ENCODE measurements around the gene BABAM2.
"Not testable (repeated sequence)": the region's sequence is repeated elsewhere in the genome, so short reads cannot be mapped to it uniquely, and the experiment has no call there.

The BABAM2 gene

GRCh38 chr2:28327581-28327955 is 437.0 kb downstream of the BABAM2 start:
- Histone ChIP-seq H3K36me3 (ENCODE audit: control insufficient read depth in 1 of 2, insufficient read depth in 2 of 2, low read length in 2 of 2) (no peaks in the 10 kb centered on the region), H3K27ac (ENCODE audit: low read length) (no peak overlapping the region), H3K4me3 (ENCODE audit: low read depth in 1 of 2, low read length in 2 of 2) (no peak overlapping the region), H3K9me3 (ENCODE audit: control insufficient read depth in 1 of 2, low read length in 2 of 2) (no peaks in the 10 kb centered on the region), H3K27me3 (ENCODE audit: low read depth, low read length) (no peaks in the 10 kb centered on the region), H3K4me1 (ENCODE audit: control insufficient read depth in 1 of 2, insufficient read depth in 2 of 2, low read length in 2 of 2) (peaks cover 0 to 21% of the 10 kb centered on the region in 2 donors)

DNA sequence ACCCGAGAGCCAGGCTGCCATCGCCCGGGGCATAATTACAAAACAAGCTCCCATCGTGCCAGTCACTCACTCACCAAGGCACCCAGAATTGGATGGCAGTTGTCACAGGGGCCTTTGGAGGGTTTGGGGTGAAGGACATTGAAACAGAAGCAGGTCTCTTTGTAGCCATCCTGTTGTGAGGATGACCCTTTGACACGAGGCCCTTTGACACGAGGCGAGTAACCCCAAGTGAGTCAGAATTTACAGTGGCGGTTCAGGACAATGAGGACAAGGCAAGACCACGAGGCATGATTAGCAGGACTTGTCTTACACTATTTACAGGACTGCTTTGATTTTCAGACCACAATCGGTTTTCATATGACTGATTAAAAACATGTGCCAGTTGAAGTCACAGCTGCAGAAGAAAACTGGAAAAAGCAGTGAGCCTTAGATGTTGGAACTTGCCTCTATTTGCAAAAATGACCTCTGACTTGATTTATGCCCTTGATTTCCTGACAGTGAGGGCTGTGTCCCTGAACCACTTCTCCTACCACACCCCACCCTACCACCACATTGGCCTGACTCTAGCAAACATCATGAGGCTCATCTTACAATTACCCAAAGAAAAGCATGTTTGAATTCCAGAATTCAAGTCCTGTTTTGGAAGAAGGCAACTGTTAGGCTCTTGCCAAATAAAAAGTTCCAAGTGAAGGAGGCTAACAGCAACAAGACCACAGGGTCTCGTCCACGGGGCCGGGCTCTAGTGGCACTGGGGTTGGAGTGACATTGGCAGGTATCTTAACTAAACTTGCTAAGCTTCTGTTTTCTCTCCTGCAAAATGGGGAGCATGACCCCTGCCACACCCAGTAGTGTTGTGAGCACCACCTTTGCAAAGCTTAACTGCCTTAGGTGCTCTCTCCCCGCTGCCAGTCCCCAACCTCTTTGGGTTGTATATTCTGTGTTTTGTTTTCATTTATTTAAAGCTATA is 437.7 kb downstream of the BABAM2 start:
- Histone ChIP-seq H3K27ac (ENCODE audit: low read length) (no peak overlapping the region), H3K27me3 (ENCODE audit: low read depth, low read length) (no peaks in the 10 kb centered on the region), H3K4me1 (ENCODE audit: control insufficient read depth in 1 of 2, insufficient read depth in 2 of 2, low read length in 2 of 2) (peaks cover 0 to 21% of the 10 kb centered on the region in 2 donors), H3K9me3 (ENCODE audit: control insufficient read depth in 1 of 2, low read length in 2 of 2) (no peaks in the 10 kb centered on the region), H3K4me3 (ENCODE audit: low read depth in 1 of 2, low read length in 2 of 2) (no peak overlapping the region), H3K36me3 (ENCODE audit: control insufficient read depth in 1 of 2, insufficient read depth in 2 of 2, low read length in 2 of 2) (no peaks in the 10 kb centered on the region)

DNA sequence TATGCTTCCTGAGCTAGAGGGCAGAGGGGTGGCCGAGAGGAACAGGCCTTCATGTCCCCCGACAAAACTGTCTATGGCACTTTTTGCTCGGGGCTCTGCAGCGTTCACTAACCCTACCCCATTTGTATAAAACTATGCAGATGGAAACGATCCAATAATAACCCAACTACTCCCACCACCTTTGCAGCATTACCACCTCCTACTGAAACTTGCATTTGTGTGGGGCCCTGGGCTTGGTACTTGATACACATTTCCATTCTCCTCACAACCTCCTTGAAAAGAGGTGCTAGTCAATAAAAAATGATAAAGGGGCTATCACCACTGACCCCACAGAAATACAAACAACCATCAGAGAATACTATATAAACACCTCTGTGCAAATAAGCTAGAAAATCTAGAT is 438.7 kb downstream of the BABAM2 start:
- H3K9me3 ChIP-seq (ENCODE audit: control insufficient read depth in 1 of 2, low read length in 2 of 2), result no peaks in the 10 kb centered on the region
- no peak overlapping the region for H3K27ac ChIP-seq (ENCODE audit: low read length)
- H3K36me3 ChIP-seq (ENCODE audit: control insufficient read depth in 1 of 2, insufficient read depth in 2 of 2, low read length in 2 of 2), result no peaks in the 10 kb centered on the region
- no peak overlapping the region for H3K4me3 ChIP-seq (ENCODE audit: low read depth in 1 of 2, low read length in 2 of 2)
- no peaks in the 10 kb centered on the region for H3K27me3 ChIP-seq (ENCODE audit: low read depth, low read length)
- H3K4me1 ChIP-seq (ENCODE audit: control insufficient read depth in 1 of 2, insufficient read depth in 2 of 2, low read length in 2 of 2), result peaks cover 0 to 21% of the 10 kb centered on the region in 2 donors

GRCh38 chr2:28330722-28331121 is 440.2 kb downstream of the BABAM2 start:
- not testable (repeated sequence) for H3K36me3 ChIP-seq (ENCODE audit: control insufficient read depth in 1 of 2, insufficient read depth in 2 of 2, low read length in 2 of 2); H3K9me3 ChIP-seq (ENCODE audit: control insufficient read depth in 1 of 2, low read length in 2 of 2); H3K4me3 ChIP-seq (ENCODE audit: low read depth in 1 of 2, low read length in 2 of 2); H3K27ac ChIP-seq (ENCODE audit: low read length); H3K27me3 ChIP-seq (ENCODE audit: low read depth, low read length)
- peaks cover 0 to 21% of the 10 kb centered on the region in 2 donors for H3K4me1 ChIP-seq (ENCODE audit: control insufficient read depth in 1 of 2, insufficient read depth in 2 of 2, low read length in 2 of 2)

DNA sequence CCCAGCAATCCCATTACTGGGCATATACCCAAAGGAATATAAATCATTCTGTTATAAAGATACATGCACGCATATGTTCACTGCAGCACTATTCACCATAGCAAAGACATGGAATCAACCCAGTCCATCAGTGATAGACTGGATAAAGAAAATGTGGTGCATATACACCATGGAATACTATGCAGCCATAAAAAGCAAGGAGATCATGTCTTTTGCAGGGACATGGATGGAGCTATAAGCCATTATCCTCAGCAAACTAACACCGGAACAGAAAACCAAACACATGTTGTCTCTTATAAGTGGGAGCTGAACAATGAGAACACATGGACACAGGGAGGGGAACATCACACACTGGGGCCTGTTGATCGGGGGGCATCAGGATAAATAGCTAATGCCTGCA is 441.3 kb downstream of the BABAM2 start:
- not testable (repeated sequence) for H3K27me3 ChIP-seq (ENCODE audit: low read depth, low read length); H3K36me3 ChIP-seq (ENCODE audit: control insufficient read depth in 1 of 2, insufficient read depth in 2 of 2, low read length in 2 of 2); H3K4me3 ChIP-seq (ENCODE audit: low read depth in 1 of 2, low read length in 2 of 2); H3K9me3 ChIP-seq (ENCODE audit: control insufficient read depth in 1 of 2, low read length in 2 of 2); H3K27ac ChIP-seq (ENCODE audit: low read length)
- H3K4me1 ChIP-seq (ENCODE audit: control insufficient read depth in 1 of 2, insufficient read depth in 2 of 2, low read length in 2 of 2), result peaks cover 0 to 10% of the 10 kb centered on the region in 2 donors

DNA sequence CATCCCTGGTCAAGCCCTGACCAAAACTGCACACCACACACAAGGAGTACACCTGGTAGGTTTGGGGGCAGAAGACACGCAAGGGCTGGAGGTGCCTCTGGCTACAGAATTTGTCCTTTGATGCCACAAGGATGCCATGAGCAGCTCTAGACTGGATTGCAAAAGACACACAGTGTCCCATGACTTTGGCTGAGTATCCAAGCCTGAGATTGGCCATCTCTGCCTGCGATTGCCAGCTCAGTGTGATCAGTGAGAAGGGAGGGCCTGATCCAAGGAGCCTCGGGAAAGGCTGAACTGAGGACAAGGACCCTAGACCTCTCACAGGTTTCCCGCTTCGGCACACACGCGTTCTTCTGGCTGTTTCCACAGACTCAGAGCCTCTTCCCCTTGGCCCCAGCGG is 442.2 kb downstream of the BABAM2 start:
- Histone ChIP-seq H3K4me3 (ENCODE audit: low read depth in 1 of 2, low read length in 2 of 2) (no peak overlapping the region), H3K36me3 (ENCODE audit: control insufficient read depth in 1 of 2, insufficient read depth in 2 of 2, low read length in 2 of 2) (no peaks in the 10 kb centered on the region), H3K27me3 (ENCODE audit: low read depth, low read length) (no peaks in the 10 kb centered on the region), H3K9me3 (ENCODE audit: control insufficient read depth in 1 of 2, low read length in 2 of 2) (no peaks in the 10 kb centered on the region), H3K27ac (ENCODE audit: low read length) (no peak overlapping the region), H3K4me1 (ENCODE audit: control insufficient read depth in 1 of 2, insufficient read depth in 2 of 2, low read length in 2 of 2) (peaks cover under 1 to 5% of the 10 kb centered on the region in 2 donors)

DNA sequence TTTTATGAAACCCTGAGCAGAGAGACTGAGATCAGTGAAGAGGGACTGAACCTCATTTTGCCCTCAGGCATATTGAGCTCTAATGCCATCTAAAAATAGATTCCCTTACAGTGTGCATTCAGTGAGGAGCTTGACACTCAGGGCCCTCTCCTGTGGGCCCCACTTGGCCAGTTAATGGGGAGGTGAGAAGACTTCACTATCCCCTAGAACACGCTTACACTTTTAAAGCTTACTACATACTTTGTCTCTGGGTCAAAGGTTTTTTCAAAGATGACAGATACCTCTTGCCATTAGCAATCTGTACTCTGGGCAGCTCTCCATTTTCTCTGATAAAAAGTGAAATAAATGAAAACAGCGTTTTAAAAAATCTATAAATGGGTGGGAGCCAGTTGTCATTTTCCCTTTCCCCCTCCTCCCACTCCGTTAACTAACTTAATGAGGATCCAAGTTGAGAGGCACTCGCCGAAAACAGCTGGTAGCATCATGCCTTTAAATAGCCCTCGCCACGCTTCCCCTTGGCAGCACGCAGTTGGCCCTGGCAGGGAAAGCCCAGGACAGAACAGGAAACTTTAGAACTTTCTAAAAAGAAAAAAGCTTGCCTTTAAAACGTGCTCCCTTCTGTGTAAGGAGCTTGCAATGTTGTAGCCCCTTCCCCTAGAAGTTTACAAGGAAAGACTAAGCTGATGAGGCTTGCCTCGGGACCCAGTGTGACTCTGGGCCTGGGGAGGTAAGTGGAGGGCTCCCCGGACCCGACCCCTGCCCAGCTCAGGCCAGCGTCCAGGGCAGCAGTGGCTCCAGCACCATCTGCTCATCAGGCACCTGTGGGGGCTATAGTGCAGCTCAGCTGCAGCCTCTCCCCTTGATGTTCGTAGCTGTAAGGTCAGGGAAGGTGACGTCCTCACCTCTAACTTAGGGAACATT is 443.3 kb downstream of the BABAM2 start:
- Histone ChIP-seq H3K9me3 (ENCODE audit: control insufficient read depth in 1 of 2, low read length in 2 of 2) (no peaks in the 10 kb centered on the region), H3K27ac (ENCODE audit: low read length) (no peak overlapping the region), H3K36me3 (ENCODE audit: control insufficient read depth in 1 of 2, insufficient read depth in 2 of 2, low read length in 2 of 2) (no peaks in the 10 kb centered on the region), H3K4me3 (ENCODE audit: low read depth in 1 of 2, low read length in 2 of 2) (no peak overlapping the region), H3K27me3 (ENCODE audit: low read depth, low read length) (no peaks in the 10 kb centered on the region), H3K4me1 (ENCODE audit: control insufficient read depth in 1 of 2, insufficient read depth in 2 of 2, low read length in 2 of 2) (peaks cover 4 to 8% of the 10 kb centered on the region in 2 donors)

DNA sequence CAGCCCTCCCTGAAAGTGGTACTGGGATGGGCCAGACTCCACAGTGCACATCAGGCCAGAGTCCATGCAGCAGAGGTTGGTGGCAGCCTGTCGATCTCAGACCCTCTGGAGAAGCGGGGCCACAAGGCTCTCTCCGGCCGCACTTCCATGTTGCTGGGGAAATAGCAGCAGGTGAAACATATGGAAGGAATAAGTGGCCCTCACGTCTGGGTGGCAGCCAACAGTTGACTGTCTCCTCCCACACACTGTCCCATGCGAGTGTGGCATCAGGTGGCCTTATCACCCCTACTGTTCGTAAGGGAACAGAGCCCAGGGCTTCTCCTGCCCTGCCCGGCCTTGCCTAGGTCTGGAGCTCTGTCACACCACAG is 444.0 kb downstream of the BABAM2 start:
- Histone ChIP-seq H3K4me1 (ENCODE audit: control insufficient read depth in 1 of 2, insufficient read depth in 2 of 2, low read length in 2 of 2) (peaks cover 4 to 8% of the 10 kb centered on the region in 2 donors), H3K9me3 (ENCODE audit: control insufficient read depth in 1 of 2, low read length in 2 of 2) (no peaks in the 10 kb centered on the region), H3K27ac (ENCODE audit: low read length) (no peak overlapping the region), H3K36me3 (ENCODE audit: control insufficient read depth in 1 of 2, insufficient read depth in 2 of 2, low read length in 2 of 2) (no peaks in the 10 kb centered on the region), H3K4me3 (ENCODE audit: low read depth in 1 of 2, low read length in 2 of 2) (no peak overlapping the region), H3K27me3 (ENCODE audit: low read depth, low read length) (no peaks in the 10 kb centered on the region)

- not testable (repeated sequence) for H3K36me3 ChIP-seq (ENCODE audit: control insufficient read depth in 1 of 2, insufficient read depth in 2 of 2, low read length in 2 of 2); H3K9me3 ChIP-seq (ENCODE audit: control insufficient read depth in 1 of 2, low read length in 2 of 2); H3K4me1 ChIP-seq (ENCODE audit: control insufficient read depth in 1 of 2, insufficient read depth in 2 of 2, low read length in 2 of 2); H3K27me3 ChIP-seq (ENCODE audit: low read depth, low read length); H3K4me3 ChIP-seq (ENCODE audit: low read depth in 1 of 2, low read length in 2 of 2); H3K27ac ChIP-seq (ENCODE audit: low read length)
Measured at GRCh38 chr2:28335265-28335664, 444.7 kb downstream of the BABAM2 start.

GRCh38 chr2:28335666-28336065 is 445.1 kb downstream of the BABAM2 start:
- no peaks in the 10 kb centered on the region for H3K9me3 ChIP-seq (ENCODE audit: control insufficient read depth in 1 of 2, low read length in 2 of 2)
- no peaks in the 10 kb centered on the region for H3K27me3 ChIP-seq (ENCODE audit: low read depth, low read length)
- H3K27ac ChIP-seq (ENCODE audit: low read length), result no peak overlapping the region
- H3K4me1 ChIP-seq (ENCODE audit: control insufficient read depth in 1 of 2, insufficient read depth in 2 of 2, low read length in 2 of 2), result peaks cover 7 to 8% of the 10 kb centered on the region in 2 donors
- no peak overlapping the region for H3K4me3 ChIP-seq (ENCODE audit: low read depth in 1 of 2, low read length in 2 of 2)
- H3K36me3 ChIP-seq (ENCODE audit: control insufficient read depth in 1 of 2, insufficient read depth in 2 of 2, low read length in 2 of 2), result no peaks in the 10 kb centered on the region

GRCh38 chr2:28336264-28336980 is 445.9 kb downstream of the BABAM2 start:
- Histone ChIP-seq H3K4me1 (ENCODE audit: control insufficient read depth in 1 of 2, insufficient read depth in 2 of 2, low read length in 2 of 2) (peaks cover 8 to 12% of the 10 kb centered on the region in 2 donors), H3K36me3 (ENCODE audit: control insufficient read depth in 1 of 2, insufficient read depth in 2 of 2, low read length in 2 of 2) (no peaks in the 10 kb centered on the region), H3K27me3 (ENCODE audit: low read depth, low read length) (no peaks in the 10 kb centered on the region), H3K4me3 (ENCODE audit: low read depth in 1 of 2, low read length in 2 of 2) (no peak overlapping the region), H3K27ac (ENCODE audit: low read length) (no peak overlapping the region), H3K9me3 (ENCODE audit: control insufficient read depth in 1 of 2, low read length in 2 of 2) (no peaks in the 10 kb centered on the region)

Data from muscle layer of duodenum (tissue), 2 donors.